HEK293 (cell line): ENCODE measurements around the gene PTMA.
A peak's percentile ranks its signal among the peaks of the same experiment; 100 is the strongest.

ENCODE experiments used
- EGR2 ChIP-seq: fragments of 450-650 bp; formaldehyde crosslinking; IDR thresholded peaks from 2 replicates; pipeline ENCODE4 v1.5.1; 2016; ENCODE audit warnings: low read depth, missing biosample characterization, missing genetic modification characterization
- KLF9 ChIP-seq: fragments of 450-650 bp; formaldehyde crosslinking; IDR thresholded peaks from 2 replicates; pipeline ENCODE4 v1.5.1; 2016; ENCODE audit warnings: missing biosample characterization, missing genetic modification characterization, low read depth
- MEIS1 ChIP-seq: sonication (generic); formaldehyde crosslinking; IDR thresholded peaks from 2 replicates; pipeline ENCODE4 v1.8.1; 2022; ENCODE audit warnings: missing genetic modification reagents, mild to moderate bottlenecking, borderline replicate concordance
- MYNN ChIP-seq: fragments of 450-650 bp; formaldehyde crosslinking; IDR thresholded peaks from 2 replicates; pipeline ENCODE4 v1.5.1; 2016; ENCODE audit warnings: missing biosample characterization, missing genetic modification characterization, borderline replicate concordance
- OVOL3 ChIP-seq: fragments of 450-650 bp; formaldehyde crosslinking; IDR thresholded peaks from 2 replicates; pipeline ENCODE4 v1.5.1; 2016; ENCODE audit warnings: missing biosample characterization, missing genetic modification characterization
- PRDM1 ChIP-seq: fragments of 450-650 bp; formaldehyde crosslinking; IDR thresholded peaks from 2 replicates; pipeline ENCODE4; 2016; ENCODE audit warnings: missing biosample characterization, missing genetic modification characterization
- SP2 ChIP-seq: fragments of 450-650 bp; formaldehyde crosslinking; IDR thresholded peaks from 2 replicates; pipeline ENCODE4 v1.5.1; 2016; ENCODE audit warnings: missing biosample characterization, missing genetic modification characterization
- SP3 ChIP-seq: fragments of 450-650 bp; formaldehyde crosslinking; IDR thresholded peaks from 2 replicates; pipeline ENCODE4 v1.5.1; 2016; ENCODE audit warnings: missing biosample characterization, missing genetic modification characterization
- TCF7L2 ChIP-seq: IDR thresholded peaks from 2 replicates; pipeline ENCODE4 v1.6.1; 2011; ENCODE audit warnings: low read depth, mild to moderate bottlenecking, inconsistent platforms, low read length, moderate library complexity, borderline replicate concordance
- ZFP3 ChIP-seq: fragments of 450-650 bp; formaldehyde crosslinking; IDR thresholded peaks from 2 replicates; pipeline ENCODE4 v1.5.1; 2016; ENCODE audit warnings: low read depth, missing biosample characterization, missing genetic modification characterization
- ZNF112 ChIP-seq: fragments of 450-650 bp; formaldehyde crosslinking; IDR thresholded peaks from 2 replicates; pipeline ENCODE4 v1.5.0; 2017; ENCODE audit warnings: missing biosample characterization, missing genetic modification characterization
- ZNF202 ChIP-seq: fragments of 450-650 bp; formaldehyde crosslinking; IDR thresholded peaks from 2 replicates; pipeline ENCODE4 v1.5.1; 2016; ENCODE audit warnings: missing biosample characterization, missing genetic modification characterization, borderline replicate concordance
- ZNF248 ChIP-seq: fragments of 450-650 bp; formaldehyde crosslinking; IDR thresholded peaks from 2 replicates; pipeline ENCODE4 v1.5.1; 2017; ENCODE audit warnings: missing biosample characterization, missing genetic modification characterization
- ZNF311 ChIP-seq: fragments of 450-650 bp; formaldehyde crosslinking; IDR thresholded peaks from 2 replicates; pipeline ENCODE4 v1.5.1; 2017; ENCODE audit warnings: missing biosample characterization, missing genetic modification characterization, borderline replicate concordance
- ZNF324 ChIP-seq: fragments of 450-650 bp; formaldehyde crosslinking; IDR thresholded peaks from 2 replicates; pipeline ENCODE4 v1.5.1; 2016; ENCODE audit warnings: missing biosample characterization, missing genetic modification characterization
- ZNF366 ChIP-seq: fragments of 450-650 bp; formaldehyde crosslinking; conservative IDR thresholded peaks from 2 replicates; pipeline ENCODE4 v1.5.1; 2016; ENCODE audit warnings: missing biosample characterization, missing genetic modification characterization
- ZNF501 ChIP-seq: fragments of 450-650 bp; formaldehyde crosslinking; IDR thresholded peaks from 2 replicates; pipeline ENCODE4 v1.5.1; 2016; ENCODE audit warnings: missing biosample characterization, missing genetic modification characterization
- ZNF600 ChIP-seq: fragments of 450-650 bp; formaldehyde crosslinking; IDR thresholded peaks from 2 replicates; pipeline ENCODE4 v1.5.1; 2016; ENCODE audit warnings: missing biosample characterization, missing genetic modification characterization
- ZNF610 ChIP-seq: fragments of 450-650 bp; formaldehyde crosslinking; IDR thresholded peaks from 2 replicates; pipeline ENCODE4 v1.5.1; 2016; ENCODE audit warnings: missing biosample characterization, missing genetic modification characterization, borderline replicate concordance
- ZNF626 ChIP-seq: fragments of 450-650 bp; sonication (Bioruptor Pico); formaldehyde crosslinking; IDR thresholded peaks from 2 replicates; pipeline ENCODE4 v1.5.1; 2018; ENCODE audit warnings: missing biosample characterization, missing genetic modification characterization, inconsistent platforms
- ZNF629 ChIP-seq: fragments of 450-650 bp; formaldehyde crosslinking; IDR thresholded peaks from 2 replicates; pipeline ENCODE4 v1.5.1; 2017; ENCODE audit warnings: missing biosample characterization, missing genetic modification characterization
- ZNF658 ChIP-seq: fragments of 450-650 bp; formaldehyde crosslinking; IDR thresholded peaks from 2 replicates; pipeline ENCODE4; 2016; ENCODE audit warnings: missing biosample characterization, missing genetic modification characterization
- ZNF677 ChIP-seq: fragments of 450-650 bp; IDR thresholded peaks from 2 replicates; pipeline ENCODE4 v1.5.0; 2018; ENCODE audit warnings: missing biosample characterization, mild to moderate bottlenecking, missing genetic modification characterization, moderate library complexity
- ZNF707 ChIP-seq: fragments of 450-650 bp; formaldehyde crosslinking; IDR thresholded peaks from 2 replicates; pipeline ENCODE4 v1.5.1; 2016; ENCODE audit warnings: missing biosample characterization, missing genetic modification characterization
- ZNF76 ChIP-seq: fragments of 450-650 bp; formaldehyde crosslinking; IDR thresholded peaks from 2 replicates; pipeline ENCODE4; 2016; ENCODE audit warnings: low read depth, missing biosample characterization, missing genetic modification characterization, borderline replicate concordance
- ZNF777 ChIP-seq: fragments of 450-650 bp; formaldehyde crosslinking; IDR thresholded peaks from 2 replicates; pipeline ENCODE4 v1.5.1; 2017; ENCODE audit warnings: missing biosample characterization, missing genetic modification characterization, borderline replicate concordance
- ZSCAN16 ChIP-seq: fragments of 450-650 bp; formaldehyde crosslinking; IDR thresholded peaks from 2 replicates; pipeline ENCODE4 v1.5.1; 2016; ENCODE audit warnings: missing biosample characterization, missing genetic modification characterization
- TF ChIP-seq, protein P1 (sequence below): fragments of 450-650 bp; formaldehyde crosslinking; IDR thresholded peaks from 2 replicates; pipeline ENCODE4 v1.5.1; 2016; ENCODE audit warnings: missing biosample characterization, missing genetic modification characterization
- TF ChIP-seq, protein P2 (sequence below): fragments of 450-650 bp; formaldehyde crosslinking; IDR thresholded peaks from 2 replicates; pipeline ENCODE4 v1.5.1; 2016; ENCODE audit warnings: missing biosample characterization, missing genetic modification characterization
- TF ChIP-seq, protein P3 (sequence below): fragments of 450-650 bp; formaldehyde crosslinking; IDR thresholded peaks from 2 replicates; pipeline ENCODE4 v1.5.1; 2016; ENCODE audit warnings: missing biosample characterization, missing genetic modification characterization
- TF ChIP-seq, protein P4 (sequence below): fragments of 450-650 bp; formaldehyde crosslinking; IDR thresholded peaks from 2 replicates; pipeline ENCODE4 v1.5.1; 2017; ENCODE audit warnings: missing biosample characterization, mild to moderate bottlenecking, missing genetic modification characterization, moderate library complexity

Gene PTMA

DNA sequence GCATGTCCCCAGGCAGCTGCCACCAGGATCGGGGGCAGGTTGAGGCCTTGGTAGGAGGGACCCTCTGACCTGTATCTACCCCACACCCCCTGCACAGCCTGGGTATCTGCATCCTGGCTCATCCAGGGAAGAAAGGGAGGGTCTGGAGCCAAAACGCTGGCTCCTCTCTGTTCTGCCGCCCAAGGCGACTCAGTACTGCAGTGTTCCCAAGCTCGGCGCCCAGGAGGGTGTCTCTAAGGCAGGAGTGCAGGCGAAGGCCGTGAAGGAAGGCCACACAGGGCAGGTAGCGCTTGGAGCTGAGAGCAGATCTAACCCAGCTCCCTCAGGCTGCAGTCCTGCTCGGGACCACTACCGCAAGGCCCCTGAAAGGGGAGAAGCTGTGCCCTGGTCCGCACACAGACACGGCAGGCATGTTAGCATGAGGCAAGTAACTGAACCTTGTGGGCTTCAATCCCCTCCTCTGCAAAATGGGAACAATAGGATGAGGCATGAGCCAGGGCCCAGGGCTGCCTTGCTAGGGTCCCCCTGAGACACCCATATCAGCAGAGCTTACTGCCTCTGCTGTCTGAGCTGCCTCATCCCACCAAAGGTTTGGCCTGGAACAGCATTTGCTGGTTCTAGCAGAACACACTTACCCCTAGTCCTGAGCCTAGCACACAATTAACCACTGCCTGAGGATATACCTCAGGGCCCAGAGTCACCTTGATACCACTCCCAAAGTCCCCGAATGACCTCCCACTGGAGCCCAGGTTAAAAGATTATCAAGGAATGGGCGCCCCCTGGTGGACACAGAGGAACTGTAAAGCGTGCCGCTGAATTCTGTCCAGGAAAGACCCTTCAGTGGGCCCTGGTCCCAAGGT is 6.5 kb downstream of the PTMA start (continued):
- TF ChIP-seq, protein P1, sequence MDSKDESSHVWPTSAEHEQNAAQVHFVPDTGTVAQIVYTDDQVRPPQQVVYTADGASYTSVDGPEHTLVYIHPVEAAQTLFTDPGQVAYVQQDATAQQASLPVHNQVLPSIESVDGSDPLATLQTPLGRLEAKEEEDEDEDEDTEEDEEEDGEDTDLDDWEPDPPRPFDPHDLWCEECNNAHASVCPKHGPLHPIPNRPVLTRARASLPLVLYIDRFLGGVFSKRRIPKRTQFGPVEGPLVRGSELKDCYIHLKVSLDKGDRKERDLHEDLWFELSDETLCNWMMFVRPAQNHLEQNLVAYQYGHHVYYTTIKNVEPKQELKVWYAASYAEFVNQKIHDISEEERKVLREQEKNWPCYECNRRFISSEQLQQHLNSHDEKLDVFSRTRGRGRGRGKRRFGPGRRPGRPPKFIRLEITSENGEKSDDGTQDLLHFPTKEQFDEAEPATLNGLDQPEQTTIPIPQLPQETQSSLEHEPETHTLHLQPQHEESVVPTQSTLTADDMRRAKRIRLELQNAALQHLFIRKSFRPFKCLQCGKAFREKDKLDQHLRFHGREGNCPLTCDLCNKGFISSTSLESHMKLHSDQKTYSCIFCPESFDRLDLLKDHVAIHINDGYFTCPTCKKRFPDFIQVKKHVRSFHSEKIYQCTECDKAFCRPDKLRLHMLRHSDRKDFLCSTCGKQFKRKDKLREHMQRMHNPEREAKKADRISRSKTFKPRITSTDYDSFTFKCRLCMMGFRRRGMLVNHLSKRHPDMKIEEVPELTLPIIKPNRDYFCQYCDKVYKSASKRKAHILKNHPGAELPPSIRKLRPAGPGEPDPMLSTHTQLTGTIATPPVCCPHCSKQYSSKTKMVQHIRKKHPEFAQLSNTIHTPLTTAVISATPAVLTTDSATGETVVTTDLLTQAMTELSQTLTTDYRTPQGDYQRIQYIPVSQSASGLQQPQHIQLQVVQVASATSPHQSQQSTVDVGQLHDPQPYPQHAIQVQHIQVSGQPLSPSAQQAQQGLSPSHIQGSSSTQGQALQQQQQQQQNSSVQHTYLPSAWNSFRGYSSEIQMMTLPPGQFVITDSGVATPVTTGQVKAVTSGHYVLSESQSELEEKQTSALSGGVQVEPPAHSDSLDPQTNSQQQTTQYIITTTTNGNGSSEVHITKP = no peak
- no peak; the same call in 1 of the 2 replicates for TF ChIP-seq ZNF366 (tag by site-specific recombination)
- TF ChIP-seq, protein P2, sequence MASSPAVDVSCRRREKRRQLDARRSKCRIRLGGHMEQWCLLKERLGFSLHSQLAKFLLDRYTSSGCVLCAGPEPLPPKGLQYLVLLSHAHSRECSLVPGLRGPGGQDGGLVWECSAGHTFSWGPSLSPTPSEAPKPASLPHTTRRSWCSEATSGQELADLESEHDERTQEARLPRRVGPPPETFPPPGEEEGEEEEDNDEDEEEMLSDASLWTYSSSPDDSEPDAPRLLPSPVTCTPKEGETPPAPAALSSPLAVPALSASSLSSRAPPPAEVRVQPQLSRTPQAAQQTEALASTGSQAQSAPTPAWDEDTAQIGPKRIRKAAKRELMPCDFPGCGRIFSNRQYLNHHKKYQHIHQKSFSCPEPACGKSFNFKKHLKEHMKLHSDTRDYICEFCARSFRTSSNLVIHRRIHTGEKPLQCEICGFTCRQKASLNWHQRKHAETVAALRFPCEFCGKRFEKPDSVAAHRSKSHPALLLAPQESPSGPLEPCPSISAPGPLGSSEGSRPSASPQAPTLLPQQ (tag by site-specific recombination) = no peak
- no peak for TF ChIP-seq ZSCAN16 (tag by site-specific recombination)
- no peak for TF ChIP-seq PRDM1 (tag by site-specific recombination)
- TF ChIP-seq ZNF600 (tag by site-specific recombination) = peak; percentile 99
- TF ChIP-seq ZNF777 = no peak
- no peak for TF ChIP-seq ZNF202 (tag by site-specific recombination)
- TF ChIP-seq ZNF311 (tag by site-specific recombination) = no peak
- TF ChIP-seq ZNF707 (tag by site-specific recombination) = no peak
- TF ChIP-seq EGR2 (tag by site-specific recombination) = no peak
- TF ChIP-seq, protein P3, sequence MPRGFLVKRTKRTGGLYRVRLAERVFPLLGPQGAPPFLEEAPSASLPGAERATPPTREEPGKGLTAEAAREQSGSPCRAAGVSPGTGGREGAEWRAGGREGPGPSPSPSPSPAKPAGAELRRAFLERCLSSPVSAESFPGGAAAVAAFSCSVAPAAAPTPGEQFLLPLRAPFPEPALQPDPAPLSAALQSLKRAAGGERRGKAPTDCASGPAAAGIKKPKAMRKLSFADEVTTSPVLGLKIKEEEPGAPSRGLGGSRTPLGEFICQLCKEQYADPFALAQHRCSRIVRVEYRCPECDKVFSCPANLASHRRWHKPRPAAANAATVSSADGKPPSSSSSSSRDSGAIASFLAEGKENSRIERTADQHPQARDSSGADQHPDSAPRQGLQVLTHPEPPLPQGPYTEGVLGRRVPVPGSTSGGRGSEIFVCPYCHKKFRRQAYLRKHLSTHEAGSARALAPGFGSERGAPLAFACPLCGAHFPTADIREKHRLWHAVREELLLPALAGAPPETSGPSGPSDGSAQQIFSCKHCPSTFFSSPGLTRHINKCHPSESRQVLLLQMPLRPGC (tag by site-specific recombination) = no peak
- TF ChIP-seq SP3 (tag by site-specific recombination) = 0 out of 2 replicates have a peak, but pooled peaks have one; percentile 14
- TF ChIP-seq ZNF501 = no peak; the same call in 1 of the 2 replicates
- TF ChIP-seq SP2 = no peak
- TF ChIP-seq TCF7L2 = no peak
- TF ChIP-seq ZNF626 (tag by site-specific recombination) = no peak
- TF ChIP-seq ZNF248 (tag by site-specific recombination) = no peak
- no peak for TF ChIP-seq OVOL3 (tag by site-specific recombination)
- no peak for TF ChIP-seq ZNF324 (tag by site-specific recombination)
- TF ChIP-seq ZNF76 (tag by site-specific recombination) = no peak
- no peak for TF ChIP-seq KLF9 (tag by site-specific recombination)
- no peak for TF ChIP-seq ZFP3 (tag by site-specific recombination)
- TF ChIP-seq ZNF658 (tag by site-specific recombination) = no peak
- no peak for TF ChIP-seq ZNF610 (tag by site-specific recombination)
- TF ChIP-seq, protein P4, sequence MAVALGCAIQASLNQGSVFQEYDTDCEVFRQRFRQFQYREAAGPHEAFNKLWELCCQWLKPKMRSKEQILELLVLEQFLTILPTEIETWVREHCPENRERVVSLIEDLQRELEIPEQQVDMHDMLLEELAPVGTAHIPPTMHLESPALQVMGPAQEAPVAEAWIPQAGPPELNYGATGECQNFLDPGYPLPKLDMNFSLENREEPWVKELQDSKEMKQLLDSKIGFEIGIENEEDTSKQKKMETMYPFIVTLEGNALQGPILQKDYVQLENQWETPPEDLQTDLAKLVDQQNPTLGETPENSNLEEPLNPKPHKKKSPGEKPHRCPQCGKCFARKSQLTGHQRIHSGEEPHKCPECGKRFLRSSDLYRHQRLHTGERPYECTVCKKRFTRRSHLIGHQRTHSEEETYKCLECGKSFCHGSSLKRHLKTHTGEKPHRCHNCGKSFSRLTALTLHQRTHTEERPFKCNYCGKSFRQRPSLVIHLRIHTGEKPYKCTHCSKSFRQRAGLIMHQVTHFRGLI (tag by site-specific recombination) = no peak
- no peak for TF ChIP-seq ZNF629
- TF ChIP-seq MYNN (tag by site-specific recombination) = no peak
- TF ChIP-seq ZNF677 (tag by site-specific recombination) = no peak
- no peak for TF ChIP-seq ZNF112 (tag by site-specific recombination)
- TF ChIP-seq MEIS1 = no peak
- TF ChIP-seq, all 188 proteins: peak for 19
